HL-60 (cell line): ENCODE measurements around the gene C11orf16.

Experiments
- GABPA ChIP-seq: IDR thresholded peaks from 2 replicates; pipeline ENCODE4 v1.6.1; 2012; ENCODE audit warnings: low read depth
- POLR2AphosphoS5 ChIP-seq: IDR thresholded peaks from 2 replicates; pipeline ENCODE4 v1.6.1; 2012; ENCODE audit warnings: low read depth
- SPI1 ChIP-seq: IDR thresholded peaks from 2 replicates; pipeline ENCODE4 v1.6.1; 2012; ENCODE audit warnings: low read depth, mild to moderate bottlenecking, borderline replicate concordance
- TF ChIP-seq, protein P1 (sequence below): IDR thresholded peaks from one replicate; pipeline ENCODE4 v1.5.1; 2011; ENCODE audit warnings: low read length, control low read depth, inconsistent platforms; ENCODE audit not compliant: insufficient read depth
- TF ChIP-seq, protein P2 (sequence below): IDR thresholded peaks from 2 replicates; pipeline ENCODE4 v1.6.1; 2012; ENCODE audit warnings: low read depth; ENCODE audit not compliant: insufficient replicate concordance

DNA sequence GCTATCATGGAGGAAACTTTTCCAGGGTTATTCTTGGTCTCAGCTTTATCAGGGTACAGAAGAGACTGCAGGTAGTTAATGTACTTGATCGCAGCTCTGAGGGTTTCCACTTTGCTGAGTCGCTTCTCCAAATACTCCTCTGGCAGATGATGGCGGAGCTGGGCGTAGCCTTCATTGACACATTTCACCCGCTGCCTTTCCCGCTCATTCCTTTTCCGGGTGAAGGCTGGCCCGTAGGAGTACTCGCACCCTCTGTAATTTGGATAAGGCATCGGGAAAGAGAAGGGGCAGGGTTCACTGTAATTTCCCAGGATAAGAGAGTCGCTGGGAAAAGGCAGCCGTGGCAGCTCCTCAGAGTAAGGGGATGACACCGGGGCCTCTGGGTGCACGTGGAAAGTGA lies 4.9 kb upstream of the C11orf16 start:
- TF ChIP-seq, protein P1, sequence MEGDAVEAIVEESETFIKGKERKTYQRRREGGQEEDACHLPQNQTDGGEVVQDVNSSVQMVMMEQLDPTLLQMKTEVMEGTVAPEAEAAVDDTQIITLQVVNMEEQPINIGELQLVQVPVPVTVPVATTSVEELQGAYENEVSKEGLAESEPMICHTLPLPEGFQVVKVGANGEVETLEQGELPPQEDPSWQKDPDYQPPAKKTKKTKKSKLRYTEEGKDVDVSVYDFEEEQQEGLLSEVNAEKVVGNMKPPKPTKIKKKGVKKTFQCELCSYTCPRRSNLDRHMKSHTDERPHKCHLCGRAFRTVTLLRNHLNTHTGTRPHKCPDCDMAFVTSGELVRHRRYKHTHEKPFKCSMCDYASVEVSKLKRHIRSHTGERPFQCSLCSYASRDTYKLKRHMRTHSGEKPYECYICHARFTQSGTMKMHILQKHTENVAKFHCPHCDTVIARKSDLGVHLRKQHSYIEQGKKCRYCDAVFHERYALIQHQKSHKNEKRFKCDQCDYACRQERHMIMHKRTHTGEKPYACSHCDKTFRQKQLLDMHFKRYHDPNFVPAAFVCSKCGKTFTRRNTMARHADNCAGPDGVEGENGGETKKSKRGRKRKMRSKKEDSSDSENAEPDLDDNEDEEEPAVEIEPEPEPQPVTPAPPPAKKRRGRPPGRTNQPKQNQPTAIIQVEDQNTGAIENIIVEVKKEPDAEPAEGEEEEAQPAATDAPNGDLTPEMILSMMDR: no peak
- TF ChIP-seq POLR2AphosphoS5: no peak
- TF ChIP-seq, protein P2, sequence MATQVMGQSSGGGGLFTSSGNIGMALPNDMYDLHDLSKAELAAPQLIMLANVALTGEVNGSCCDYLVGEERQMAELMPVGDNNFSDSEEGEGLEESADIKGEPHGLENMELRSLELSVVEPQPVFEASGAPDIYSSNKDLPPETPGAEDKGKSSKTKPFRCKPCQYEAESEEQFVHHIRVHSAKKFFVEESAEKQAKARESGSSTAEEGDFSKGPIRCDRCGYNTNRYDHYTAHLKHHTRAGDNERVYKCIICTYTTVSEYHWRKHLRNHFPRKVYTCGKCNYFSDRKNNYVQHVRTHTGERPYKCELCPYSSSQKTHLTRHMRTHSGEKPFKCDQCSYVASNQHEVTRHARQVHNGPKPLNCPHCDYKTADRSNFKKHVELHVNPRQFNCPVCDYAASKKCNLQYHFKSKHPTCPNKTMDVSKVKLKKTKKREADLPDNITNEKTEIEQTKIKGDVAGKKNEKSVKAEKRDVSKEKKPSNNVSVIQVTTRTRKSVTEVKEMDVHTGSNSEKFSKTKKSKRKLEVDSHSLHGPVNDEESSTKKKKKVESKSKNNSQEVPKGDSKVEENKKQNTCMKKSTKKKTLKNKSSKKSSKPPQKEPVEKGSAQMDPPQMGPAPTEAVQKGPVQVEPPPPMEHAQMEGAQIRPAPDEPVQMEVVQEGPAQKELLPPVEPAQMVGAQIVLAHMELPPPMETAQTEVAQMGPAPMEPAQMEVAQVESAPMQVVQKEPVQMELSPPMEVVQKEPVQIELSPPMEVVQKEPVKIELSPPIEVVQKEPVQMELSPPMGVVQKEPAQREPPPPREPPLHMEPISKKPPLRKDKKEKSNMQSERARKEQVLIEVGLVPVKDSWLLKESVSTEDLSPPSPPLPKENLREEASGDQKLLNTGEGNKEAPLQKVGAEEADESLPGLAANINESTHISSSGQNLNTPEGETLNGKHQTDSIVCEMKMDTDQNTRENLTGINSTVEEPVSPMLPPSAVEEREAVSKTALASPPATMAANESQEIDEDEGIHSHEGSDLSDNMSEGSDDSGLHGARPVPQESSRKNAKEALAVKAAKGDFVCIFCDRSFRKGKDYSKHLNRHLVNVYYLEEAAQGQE: no peak
- TF ChIP-seq GABPA: no peak
- no peak for TF ChIP-seq SPI1
